NCI-H1105 (cell line): Measurements from ENCODE around the gene CARD19.
"Not testable (repeated sequence)": the region's sequence is repeated elsewhere in the genome, so short reads cannot be mapped to it uniquely, and the experiment has no call there.

Experiments
- DNase-seq: peaks from one replicate; lab custom pipeline; 2025; lab: John Stamatoyannopoulos, UW

The CARD19 gene

DNA sequence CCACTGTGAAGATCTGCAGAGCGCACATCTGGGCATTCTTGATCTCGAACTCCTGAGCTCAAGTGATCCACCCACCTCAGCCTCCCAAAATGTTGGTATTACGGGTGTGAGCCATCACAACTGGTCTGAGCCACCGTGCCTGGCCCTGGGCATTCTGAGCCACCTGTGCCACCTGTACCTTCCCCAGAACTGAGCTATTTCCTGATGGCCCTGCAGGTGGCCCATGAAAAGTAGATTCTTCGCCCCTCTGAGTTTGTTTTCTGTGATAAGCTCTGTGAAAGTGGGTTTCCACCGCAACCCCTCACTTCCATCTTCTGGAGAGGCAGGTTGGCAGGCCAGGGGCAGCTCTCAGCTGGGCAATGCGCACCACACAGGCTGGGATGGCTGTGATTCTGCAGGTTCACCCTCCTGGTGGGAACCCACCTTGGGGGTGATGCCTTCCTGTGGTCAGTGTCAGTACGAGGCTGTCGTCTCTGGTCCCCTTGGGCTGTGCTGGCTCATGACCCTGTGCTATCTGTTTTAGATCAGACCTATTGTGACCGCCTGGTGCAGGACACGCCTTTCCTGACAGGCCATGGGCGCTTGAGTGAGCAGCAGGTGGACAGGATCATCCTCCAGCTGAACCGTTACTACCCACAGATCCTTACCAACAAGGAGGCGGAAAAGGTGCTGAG, 11.3 kb downstream of the CARD19 start:
- no peak for DNase-seq

DNA sequence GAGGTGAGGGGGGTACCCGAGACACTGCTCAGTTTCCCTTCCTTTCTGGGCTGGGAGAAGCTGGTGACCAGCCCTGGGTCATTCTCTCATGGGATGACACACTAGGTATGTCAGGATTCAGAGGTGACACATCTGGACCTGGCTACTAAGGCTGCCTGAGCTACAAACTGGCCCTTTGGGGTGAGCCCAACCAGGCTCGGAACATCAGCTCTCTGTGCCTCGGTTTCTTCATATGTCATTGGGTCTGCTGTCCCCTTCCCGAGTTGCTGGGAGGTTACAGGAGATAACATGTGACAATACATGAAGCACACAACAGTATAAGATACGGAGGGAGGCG, 11.8 kb downstream of the CARD19 start:
- DNase-seq, result no peak

DNA sequence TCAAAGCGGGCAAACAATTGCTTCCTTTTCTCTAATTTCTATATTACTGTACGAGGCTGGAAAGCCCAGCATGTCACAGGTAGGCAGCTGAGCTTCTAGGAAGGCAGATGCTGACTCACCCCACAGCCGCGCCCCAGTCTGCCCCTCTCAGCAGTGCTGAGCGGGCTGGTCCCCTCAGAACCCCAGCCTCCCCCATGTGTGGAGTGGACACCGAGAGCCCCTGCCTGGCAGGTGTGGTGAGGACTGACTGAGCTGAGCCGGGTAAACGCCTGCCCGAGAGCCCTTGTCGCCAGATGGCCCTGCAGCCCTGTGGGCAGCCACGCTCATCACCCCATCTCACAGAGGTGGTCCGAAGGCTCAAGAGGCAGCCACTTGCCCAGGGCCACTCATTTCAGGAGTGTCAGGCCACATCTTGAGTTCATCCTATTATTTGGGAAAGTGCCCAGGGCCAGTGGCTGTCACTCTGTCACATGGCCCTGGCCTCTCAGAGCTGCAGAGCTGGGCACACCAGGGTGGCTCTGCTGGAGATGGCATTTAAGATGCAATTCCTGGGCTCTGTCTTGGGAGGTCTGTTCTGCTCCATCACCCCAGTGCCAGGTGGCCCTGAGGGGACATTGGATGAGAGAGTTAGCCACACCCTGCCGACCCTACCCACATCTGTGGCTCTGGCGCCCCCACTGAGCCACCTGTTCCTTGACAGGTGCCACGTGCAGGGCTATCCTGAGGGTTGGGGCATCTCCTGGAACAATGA, 12.4 kb downstream of the CARD19 start:
- DNase-seq, result no peak

DNA sequence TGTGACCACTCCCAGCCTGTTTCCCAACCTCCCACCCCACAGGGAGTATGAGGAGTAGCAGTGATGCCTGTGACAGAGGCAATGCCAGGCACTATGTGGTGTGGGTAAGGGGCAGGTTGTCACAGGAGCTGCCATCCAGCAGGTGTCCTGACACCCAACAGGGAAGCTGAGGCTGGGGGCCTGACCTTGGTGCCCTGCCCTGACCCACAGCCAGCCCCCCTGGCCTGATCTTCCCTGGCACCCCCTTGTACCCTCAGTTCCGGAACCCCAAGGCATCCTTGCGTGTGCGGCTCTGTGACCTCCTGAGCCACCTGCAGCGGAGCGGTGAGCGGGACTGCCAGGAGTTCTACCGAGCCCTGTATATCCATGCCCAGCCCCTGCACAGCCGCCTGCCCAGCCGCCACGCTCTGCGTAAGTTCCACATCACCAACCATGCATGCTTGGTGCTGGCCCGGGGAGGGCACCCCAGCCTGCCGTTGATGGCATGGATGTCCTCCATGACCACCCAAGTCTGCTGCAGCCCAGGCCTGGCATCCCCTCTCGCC, 14.4 kb downstream of the CARD19 start:
- DNase-seq, result no peak

DNA sequence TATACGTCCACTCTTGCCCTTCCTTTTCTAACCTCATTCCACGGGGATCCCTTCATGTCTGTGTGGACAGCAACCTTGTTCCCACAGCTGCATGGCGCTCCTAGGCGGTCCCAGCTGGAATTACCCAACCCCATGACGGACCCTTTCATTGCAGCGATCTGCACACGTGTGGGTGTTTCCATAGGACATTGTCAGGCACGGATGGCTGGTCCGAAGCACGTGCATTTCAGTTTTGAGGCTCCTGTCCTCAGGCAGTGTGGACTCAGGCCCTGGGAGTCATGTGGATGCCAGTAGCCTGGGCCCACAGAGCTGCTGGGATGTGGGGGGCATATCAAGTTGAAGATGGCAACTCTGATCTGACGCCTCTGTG, 15.0 kb downstream of the CARD19 start:
- no peak for DNase-seq

DNA sequence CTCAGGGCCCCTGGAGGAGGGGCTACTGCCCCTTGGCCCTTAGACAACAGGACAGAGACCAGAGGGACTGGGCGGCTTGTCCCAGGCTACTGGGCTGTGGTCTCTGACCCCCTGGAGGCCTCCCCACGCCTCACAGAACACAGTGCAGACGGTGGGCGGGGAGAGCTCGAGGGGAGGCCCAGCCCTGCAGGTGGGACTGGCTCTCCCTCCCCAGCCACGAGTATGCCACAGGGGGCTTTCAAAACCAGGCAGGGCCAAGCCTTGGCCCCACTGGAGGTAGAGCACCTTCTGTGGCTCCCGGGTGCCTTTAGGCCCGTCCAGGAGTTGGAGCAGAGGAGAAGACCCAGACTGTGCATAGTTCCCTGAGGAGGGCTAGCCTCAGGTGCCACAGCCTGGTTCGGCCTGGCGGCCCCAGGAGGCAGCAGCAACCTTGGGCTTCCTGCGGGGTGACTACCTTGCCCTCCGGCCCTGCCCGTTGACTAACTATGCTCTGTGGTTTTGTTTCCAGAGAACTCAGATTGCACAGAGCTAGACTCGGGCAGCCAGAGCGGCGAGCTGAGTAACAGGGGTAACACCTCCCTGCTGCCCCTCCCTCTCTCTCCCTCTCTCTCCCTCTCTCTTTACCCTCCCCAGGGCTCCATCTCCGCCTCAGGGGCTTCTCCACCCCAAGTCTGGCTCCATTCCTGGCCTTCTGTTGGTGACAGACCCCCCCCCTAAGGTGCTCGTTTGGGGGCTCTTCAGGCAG, 15.5 kb downstream of the CARD19 start:
- DNase-seq, result no peak

DNA sequence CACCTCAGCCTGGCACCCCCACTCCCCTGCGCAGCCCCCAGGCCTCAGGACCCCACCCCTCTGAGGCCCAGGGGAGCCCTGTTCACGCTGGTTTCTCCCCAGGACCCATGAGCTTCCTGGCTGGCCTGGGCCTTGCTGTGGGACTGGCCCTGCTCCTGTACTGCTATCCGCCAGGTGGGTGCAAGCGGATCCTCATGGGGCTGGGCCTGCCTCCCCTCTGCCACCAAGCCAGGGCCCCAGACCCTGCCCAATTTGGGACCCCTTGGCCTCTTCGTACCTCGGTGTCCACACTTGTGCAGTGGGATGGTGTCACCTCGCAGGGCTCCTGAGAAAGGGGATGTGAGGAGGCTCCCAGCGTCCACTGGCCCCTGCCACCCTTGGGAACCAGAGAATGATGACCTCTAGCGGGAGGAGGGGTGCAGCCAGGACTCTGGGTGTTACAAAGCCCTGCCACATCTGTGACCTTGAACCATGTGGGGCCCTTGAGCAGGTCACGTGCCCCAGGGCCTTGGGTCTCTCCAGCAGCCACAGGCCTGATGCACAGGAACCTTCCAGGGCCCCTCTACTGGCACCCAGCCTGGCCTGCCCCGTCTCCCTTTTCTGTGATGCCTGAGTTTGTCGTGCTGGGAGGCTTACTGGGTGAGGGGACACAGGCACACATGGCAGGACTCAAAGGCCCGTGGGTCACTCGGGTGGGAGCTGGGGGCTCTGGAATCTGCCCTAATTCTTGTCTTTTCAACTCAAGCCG, 16.3 kb downstream of the CARD19 start:
- no peak for DNase-seq

DNA sequence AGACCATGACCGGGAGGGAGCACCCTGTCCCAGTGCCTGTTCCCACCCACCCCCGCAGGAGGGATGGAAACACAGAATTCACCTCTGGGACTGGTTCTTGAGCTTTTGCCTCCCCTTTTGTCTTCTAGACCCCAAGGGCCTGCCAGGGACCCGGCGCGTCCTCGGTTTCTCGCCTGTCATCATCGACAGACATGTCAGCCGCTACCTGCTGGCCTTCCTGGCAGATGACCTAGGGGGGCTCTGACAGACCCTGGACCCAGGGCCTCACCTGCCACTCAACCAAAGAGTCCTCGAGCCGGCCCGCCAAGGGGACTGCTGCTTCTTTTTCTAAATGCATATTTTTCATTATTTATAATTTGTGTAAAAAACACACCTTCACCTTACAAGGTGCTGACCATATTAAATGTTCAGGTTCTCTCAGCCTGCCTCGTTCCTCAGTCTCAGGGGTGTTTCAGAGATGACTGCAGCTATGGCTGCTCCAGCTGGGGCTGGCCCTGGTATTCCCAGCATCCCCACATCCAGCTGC, 16.9 kb downstream of the CARD19 start:
- DNase-seq, result no peak

DNA sequence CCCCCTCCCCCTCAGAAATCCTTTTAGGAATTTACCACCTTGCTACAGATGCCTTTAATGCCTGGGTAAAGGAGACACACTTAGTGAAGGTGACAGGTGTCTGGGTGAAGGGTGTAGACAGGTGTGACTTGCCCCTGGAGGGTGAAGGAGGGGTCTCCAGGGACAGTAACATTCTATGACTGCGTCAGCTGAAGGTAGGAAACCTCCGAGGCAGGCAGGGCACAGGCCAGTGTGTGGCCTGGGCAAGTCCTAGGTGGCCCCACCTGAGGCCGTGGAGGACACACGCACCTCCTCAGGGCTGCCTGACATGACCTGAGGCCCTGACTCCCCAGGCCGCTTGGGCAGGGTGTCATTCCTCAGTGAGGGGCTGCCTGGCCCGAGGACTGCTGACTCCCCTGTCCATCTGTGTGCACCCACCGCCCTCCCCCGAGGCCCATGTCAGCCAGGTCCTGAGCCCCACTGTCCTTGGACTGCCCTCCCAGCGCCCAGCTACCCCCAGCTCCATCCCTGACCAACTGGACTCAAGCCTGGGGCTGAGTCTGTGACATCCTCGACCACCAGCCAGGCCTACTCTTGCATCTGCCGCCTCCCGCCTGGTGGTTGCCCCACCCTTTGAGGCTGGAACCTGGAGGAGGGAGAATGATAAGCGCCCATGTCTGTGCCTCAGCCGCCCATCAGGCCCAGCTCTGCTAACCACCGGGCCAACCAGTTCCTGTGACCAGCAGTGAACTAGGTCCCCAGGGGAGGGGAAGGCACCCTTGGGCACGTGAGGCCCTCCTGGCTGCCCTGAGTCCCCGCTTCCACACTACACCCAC, 18.4 kb downstream of the CARD19 start:
- no peak for DNase-seq

DNA sequence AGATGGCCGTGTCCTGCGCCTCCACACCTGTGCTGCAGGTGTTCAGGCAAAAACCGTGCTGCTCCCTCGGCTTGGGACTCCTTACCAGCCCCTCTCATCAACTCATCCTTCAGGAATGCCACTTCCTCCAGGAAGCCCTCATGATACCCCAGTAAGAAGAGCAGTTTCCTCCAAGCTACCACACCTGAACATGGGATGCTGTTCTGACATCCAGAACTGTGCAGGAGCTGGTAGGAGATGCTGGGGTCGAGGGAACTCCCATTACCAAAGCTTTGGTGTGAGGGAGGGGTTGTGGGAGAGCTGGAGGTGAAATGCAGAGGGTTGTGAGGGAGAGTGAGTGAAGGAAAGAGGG, 18.9 kb downstream of the CARD19 start:
- DNase-seq, result no peak

DNA sequence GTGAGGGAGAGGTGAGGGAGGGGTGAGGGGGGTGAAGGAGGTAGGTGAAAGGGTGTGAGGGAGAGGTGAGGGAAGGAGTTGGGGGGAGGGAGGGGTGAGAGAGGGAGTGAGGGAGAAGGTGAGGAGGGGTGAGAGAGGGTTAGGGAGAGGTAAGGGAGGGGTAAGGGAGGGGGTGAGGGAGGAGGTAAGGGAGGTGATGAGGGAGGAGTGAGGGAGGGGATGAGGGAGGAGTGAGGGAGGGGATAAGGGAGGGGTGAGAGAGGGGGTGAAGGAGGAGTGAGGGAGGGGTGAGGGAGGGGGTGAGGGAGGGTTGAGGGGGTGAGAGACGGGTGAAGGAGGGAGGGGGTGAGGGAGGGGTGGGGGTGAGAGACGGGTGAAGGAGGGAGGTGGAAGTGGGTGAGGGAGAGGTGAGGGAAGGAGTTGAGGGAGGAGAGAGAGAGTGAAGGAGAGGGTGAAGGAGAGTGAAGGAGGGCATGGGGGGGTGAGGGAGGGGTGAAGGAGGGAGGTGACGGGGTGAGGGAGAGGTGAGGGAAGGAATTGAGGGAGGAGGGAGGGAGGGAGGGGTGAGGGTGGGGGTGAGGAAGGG, 19.6 kb downstream of the CARD19 start:
- DNase-seq, result no peak

DNA sequence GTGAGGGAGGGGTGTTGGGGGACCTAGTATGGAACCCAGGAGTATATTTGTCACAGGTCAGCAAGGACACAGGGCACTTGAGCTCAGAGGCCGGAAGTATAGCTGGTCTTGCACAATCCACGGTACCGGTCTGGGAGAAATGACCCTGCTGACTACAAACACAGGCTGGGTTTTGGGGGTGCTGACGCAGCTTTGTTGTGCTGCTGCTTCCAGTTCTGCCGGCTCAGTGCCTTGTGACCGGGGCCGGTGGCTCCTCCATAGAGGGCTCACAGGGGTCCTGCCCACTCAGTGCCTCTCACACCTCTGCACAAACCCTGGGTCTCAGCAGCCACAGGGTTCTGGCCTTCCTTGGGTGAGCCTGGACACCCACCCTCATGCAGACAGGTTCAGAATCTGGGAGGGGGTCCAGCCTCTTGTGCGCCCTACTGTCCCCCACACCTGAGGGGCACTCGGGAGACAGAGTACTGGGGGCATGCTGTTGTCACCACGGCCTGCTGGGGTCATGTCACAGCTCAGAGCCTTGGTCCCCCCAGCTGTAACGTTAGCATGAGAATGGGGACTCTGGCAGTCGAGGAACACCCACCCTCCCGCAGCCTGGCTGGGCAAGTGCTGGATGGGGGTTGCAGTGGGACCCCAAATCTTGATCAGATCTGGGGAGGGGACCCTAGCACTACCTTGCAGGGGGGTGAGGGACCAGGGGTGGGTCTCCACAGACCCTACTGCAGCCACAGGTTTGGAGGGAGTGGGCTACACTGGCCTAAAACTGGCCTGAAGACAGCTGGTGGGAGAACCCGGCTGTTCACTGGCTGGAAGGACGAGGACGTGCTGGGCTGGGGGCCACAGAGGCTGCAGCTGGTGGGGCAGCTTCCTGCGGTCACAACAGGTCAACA, 20.3 kb downstream of the CARD19 start:
- no peak for DNase-seq

DNA sequence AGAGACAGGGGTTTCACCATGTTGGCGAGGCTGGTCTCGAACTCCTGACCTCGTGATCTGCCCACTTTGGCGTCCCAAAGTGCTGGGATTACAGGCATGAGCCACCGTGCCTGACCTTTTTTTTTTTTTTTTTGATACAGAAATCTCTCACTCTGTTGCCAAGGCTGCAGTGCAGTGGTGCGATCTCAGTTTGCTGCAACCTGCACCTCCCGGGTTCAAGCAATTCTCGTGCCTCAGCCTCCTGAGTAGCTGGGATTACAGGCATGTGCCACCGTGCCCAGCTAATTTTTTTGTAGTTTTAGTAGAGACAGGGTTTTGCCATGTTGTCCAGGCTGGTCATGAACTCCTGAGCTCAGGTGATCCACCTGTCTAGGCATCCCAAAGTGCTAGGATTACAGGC, 21.5 kb downstream of the CARD19 start:
- not testable (repeated sequence) for DNase-seq

DNA sequence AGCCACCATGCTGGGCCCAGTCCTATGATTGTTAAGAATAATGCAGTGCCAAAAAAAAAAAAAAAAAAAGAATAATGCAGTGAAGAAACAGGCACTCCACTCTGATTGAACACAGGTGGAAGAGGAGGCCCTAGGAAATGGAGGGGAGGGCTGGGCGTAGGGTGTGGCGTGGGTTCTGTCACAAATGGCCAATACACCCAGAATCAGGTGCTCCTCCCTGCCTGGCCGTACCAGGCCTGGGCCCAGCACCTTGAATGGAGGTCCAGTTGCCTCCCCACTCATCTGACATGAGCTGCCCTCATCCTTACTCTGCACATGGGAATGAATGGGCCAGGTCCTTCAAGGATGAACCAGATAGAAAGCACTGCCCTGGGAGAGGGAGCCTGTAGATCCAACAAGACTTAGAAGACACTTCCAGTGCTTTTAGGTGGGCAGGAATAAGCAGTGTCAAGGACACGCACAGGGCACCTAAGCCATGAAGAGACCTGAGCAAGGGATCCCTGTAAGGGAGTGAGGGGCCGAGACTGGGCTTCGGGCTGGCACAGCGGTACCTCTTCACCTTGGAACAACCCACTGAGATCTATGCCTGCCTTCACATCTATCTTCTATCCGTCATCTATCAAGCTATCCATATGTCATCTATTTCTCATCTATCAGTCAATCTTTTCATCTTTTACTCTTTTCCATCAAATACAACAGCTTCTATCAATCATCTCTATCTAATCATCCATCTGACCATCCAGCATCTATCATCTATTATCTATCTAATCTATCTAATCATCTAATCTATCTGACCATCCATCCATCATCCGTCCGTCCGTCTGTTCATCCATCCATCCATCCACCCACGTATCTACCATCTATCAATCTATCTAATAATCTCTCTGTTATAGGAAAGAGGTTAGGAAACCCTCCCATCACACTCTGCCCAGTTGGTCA, 22.2 kb downstream of the CARD19 start:
- no peak for DNase-seq

DNA sequence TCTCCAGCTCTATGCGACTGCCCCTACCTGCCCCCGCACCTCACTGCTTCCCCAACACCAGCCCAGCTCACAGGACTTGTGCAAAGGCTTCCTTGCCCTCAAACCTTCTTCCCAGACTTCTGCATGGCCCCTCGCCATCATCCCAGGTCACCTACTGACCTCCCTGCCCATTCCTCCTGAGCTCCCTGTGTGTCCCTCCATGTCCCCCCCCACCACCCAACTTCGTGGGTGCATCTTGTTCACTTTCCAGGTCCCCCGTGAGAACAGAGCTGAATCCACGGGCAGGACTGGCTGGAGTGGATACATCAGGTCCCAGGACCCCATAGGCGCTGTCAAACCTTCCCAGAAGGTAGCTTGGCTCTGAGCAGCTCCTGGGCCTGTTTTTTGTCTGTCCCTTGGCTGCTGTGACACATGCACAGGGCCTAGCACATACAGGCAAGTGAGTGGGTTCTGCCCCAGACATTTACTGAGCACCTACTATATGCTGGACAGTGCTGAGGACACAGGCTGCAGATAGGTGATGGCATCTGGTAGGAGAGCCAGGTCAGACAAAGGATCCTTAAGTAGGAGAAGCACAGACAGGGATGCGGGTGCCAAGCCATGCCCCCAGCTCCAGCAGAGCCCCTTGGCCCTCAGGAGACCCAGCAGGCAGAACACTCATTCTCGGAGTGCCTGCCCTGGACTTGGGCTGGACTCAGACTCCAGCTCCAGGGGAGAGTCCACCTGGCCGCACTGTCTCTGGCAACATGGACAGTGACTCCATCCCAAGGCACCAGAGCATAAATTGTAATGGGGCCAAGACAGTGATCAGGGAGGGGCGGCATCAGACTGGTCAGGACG, 23.1 kb downstream of the CARD19 start:
- no peak for DNase-seq

DNA sequence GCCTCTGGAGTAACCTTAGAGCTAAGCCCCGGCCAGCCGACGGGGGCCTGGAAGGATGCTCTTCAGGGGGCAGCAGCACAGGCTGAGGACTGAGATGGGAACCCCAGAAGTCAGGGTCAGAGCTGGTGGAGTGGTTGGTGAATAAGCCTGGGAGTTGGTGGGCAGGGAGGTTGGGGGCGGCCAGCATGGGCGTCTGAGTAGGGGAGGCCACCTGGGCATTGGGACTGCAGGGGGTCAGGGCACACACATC, 23.6 kb downstream of the CARD19 start:
- DNase-seq, result no peak

DNA sequence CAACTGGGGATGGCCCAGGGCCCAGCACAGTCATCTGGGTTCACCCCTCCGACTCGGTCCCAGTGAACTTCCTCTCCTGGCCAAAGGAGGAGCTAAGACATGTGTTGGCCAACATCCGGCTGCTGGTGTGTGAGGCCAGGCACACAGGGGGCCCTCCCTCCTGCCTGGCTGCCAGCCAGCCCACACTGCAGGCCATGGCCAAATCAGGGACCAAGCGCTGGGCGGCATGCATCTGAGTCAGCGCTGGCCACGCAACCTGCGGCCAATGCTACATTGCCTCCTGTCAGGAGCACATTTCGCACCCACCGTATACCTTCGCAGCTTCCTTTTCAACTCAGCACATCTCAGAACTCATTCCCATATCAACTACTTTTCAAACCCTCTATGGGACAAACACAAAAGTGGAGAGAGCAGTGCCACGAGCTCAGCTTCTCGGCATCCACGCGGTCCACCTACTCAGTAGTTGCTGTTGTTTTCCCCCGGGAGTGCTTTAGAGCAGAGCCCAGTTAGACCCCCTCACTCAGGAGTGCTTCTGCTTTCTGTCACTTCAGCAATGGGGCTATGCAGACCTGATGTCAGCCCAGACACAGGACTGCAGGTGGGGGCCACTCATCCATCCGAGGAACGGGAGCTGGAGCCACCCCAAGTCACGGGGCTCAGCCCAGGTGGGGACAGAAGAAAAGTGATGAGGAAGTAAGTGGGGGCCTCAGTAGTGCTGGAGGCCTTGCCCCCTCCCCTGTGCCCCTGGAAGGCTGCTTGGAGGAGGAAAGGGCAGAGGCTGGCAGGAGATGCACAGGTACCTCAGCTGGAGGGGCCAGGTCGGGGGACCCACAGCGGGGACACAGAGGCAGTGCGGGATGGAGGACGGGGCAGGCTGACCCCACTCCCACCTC, 24.2 kb downstream of the CARD19 start:
- no peak for DNase-seq
